GM18870 (cell line): ENCODE results near the gene TRAPPC5.

Experiments
- ATAC-seq: cut with Tn5 transposase; IDR thresholded peaks from one replicate; pipeline ENCODE4 v1.9.1; 2021; ENCODE audit warnings: moderate library complexity; ENCODE audit not compliant: unreplicated experiment

TRAPPC5 gene

DNA sequence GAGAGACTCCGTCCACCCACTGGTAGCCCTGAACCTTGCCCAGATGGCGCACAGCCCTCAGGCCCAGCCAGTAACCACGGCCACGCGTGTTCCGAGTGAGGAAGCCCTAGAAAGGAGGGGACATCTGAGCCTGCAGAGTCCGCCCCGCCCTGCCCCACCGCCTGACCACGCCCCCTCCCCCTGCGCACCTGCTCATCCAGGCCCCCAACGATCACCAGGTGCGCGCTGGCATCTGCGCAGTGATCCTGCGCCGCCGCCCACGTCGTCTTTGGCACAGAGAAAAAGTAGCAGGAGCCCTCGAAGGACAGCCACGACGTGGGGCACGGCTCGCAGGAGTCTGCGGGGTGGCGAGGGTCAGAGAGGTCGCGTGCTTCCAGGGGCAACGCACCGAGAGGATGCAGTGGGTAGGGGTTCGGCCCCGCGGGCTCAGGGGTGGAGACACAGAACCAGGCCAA is 49.2 kb downstream of the TRAPPC5 start:
- ATAC-seq, result no peak

DNA sequence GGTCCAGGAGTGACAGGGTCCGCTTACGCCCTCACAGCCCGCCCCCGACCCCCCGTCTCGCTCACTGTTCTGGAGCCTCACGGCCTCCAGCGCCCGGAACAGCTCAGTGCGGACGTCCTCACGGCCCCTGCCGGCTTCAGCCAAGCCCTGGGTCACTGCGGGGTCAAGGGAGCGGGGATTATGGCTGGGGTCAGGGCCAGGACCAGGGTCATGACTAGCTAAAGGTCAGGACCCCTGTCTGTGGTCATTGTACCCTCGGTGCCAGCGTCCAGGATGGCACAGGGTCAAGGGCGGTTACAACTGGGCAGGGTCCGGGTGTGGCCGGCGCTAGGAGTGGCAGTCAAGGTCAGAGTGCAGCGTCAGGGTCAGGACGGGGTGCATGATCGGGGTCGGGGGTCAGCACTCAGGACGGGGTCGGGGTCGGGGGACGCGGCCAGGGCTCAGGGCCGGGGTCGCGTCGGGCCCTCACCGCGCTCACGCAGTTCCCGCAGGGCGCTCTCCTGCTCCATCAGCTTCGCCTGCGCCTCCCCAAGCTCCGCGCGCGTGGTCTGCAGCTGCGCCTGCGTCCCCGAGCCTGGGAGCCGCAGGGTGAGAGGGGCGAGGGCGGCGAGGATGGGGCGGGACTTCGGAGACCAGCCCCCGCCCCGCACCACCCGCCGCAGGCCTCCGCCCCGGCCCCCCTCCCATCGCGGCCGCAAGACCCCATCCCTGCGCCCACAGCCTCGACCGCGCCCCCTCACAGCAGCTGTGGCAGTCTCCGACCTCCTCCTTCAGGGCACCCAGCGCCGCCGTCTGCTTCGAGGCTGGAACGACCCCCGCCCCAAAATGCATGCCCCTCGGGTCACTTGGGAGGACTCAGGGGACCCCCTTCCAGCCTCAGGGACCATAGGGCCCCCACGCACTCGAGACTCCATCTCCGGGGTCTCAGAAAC is 49.9 kb downstream of the TRAPPC5 start:
- no peak for ATAC-seq

DNA sequence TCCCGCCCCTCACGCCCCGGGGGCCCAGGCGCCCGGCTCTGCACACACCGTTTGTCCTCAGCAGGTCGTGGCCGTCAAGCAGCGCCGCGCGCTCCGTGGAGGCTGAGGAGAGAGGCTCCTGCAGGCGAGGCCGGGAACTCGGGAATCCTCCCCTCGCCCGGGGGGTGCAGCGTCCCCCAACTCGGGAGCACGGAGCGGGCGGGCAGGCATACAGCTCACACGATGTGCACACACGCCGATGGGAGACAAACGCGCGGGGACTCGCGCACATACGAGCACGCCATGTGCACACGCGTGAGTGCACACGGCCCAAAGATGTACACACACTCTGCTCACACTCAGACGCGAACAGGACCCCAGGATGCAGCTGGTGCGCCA is 50.6 kb downstream of the TRAPPC5 start:
- ATAC-seq, result no peak

DNA sequence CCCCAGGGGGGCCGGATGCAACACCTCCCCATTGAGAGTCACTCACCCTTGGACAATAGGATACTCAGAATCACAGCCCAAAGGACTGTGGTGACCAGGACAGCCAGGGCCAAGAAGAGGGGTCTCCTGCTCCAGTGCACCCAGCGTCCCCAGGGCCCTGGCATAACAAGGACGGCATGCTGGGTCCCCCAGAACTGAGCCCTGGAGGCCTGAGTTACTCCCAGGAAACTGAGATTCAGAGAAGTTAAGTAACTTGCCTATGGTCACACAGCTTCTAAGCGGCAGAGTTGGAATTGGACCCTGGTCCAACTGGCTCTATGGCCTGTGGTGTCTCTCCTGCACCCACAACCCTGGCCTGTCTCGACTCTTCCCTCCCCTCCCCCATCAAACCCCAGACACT is 51.0 kb downstream of the TRAPPC5 start:
- ATAC-seq, result no peak

- no peak for ATAC-seq
These were observed 51.4 kb downstream of the TRAPPC5 start, which contains the start of gene CLEC4G for GRCh38 chr19:7732045-7732444. CLEC4G (minus strand) TSS chr19:7732110; CDS start chr19:7732102, 8 bp downstream.

DNA sequence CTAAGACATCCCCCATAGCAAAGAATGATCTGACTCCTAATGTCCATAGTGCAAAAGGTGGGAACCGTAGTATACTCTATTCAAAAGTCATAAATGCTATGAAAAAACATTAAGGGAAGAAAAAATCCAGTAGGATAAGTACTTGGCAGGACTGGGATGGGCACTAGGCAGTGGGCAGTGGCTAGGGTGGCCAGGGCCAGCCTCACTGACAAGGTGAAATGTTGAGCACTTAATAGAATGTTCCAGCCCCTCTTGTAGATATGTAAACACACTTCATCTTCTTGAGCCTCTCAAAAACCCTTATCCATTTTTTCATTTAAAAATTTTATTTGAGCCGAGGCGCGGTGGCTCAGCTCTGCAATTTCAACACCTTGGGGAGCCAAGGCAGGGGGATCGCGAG is 52.7 kb downstream of the TRAPPC5 start:
- ATAC-seq, result no peak

- ATAC-seq, result no peak
These were observed 53.9 kb downstream of the TRAPPC5 start for GRCh38 chr19:7734220-7735203.

DNA sequence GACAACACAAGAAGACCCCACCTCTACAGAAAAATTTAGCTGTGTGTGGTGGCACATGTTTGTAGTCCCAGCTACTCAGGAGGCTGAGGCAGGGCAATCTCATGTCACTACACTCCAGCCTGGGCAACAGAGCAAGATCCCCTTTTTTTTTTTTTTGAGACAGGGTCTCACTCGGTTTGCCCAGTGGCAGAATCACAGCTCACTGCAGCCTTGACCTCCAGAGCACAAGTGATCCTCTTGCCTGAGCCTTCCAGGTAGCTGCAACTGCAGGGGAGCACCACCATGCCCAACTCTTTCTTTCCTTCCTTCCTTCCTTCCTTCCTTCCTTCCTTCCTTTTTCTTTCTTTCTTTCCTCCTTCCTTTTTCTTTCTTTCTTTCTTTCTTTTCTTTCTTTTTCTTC is 55.5 kb downstream of the TRAPPC5 start:
- ATAC-seq, result no peak

DNA sequence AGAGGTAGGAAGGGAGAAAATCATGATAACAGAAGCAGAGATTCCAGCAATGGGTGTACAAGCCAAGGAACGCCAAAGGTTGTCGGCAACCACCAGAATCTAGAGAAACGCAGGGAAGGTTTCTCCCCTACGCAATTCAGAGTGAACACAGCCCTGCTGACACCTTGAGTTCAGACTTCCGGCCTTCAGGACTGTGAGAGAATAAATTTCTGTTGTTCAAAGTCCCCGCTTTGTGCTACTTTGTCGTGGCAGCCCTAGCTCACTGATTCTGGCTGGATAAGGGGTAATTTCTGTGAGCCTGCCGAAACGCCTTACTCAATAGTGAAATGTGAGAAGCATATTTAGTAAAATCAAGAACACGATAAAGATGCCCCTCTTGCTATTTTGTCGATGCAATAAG is 56.6 kb downstream of the TRAPPC5 start:
- ATAC-seq, result no peak
